ENCODE measurements around the gene DLG2.

The DLG2 gene

DNA sequence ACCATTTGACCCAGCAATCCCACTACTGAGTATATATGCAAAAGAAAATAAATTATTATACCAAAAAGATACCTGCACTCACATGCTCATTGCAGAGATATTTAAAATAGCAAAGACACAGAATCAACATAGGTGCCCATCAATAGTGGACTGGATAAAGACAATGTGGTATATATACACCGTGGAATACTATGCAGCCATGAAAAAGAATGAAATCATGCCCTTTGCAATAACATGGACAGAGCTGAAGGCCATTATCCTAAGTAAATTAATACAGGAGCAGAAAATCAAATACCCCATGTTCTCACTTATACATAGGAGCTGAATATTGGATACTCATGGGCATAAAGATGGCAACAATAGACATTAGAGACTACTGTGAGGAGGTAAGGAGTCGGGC lies 68.7 kb downstream of the DLG2 start:
- DNase-seq (ENCODE audit: low read depth) = no peak

GRCh38 chr11:85551881-85552280 lies 75.3 kb downstream of the DLG2 start:
- DNase-seq (ENCODE audit: low read depth) = no peak

DNA sequence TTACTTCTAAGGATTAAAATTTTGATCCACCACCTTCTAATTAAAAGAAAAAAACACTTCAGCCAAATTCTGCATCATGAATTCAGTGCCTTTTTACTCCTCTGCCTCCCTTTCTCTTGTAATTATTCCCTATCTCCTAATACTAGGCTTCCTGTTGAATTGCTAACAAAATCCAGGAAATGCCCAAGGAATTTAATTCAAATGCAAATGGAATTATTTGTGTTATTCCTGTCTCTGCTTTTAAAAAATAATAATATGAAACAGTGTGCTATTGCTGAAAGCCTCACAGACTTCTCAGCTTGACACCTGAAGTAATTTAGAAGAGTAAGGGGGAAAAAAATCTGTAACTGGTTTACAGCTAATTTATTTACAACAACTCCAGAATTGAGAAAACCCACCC lies 85.5 kb downstream of the DLG2 start:
- DNase-seq (ENCODE audit: low read depth) = no peak

GRCh38 chr11:85540635-85541205 lies 86.4 kb downstream of the DLG2 start:
- DNase-seq (ENCODE audit: low read depth) = no peak

DNA sequence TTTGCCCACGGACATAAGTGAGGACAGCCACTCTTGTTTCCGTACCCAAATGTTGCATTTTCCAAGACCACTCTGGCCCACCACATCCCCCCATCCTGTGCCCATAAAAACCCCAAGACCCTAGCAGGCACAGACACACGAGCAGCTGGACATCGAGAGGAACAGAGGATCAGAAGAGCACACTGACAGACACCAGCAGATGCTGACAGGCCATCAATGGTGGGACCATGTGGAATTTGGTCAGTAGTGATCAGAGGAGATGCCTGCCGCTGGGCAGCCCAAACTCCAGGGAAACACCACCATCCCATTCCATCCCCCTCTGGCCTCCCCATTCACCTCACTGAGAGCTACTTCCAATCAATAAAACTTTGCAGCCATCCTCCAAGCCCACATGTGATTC lies 87.0 kb downstream of the DLG2 start:
- DNase-seq (ENCODE audit: low read depth) = no peak

- no peak for DNase-seq (ENCODE audit: low read depth)
Observed at GRCh38 chr11:85539740-85540139, 87.4 kb downstream of the DLG2 start.

DNA sequence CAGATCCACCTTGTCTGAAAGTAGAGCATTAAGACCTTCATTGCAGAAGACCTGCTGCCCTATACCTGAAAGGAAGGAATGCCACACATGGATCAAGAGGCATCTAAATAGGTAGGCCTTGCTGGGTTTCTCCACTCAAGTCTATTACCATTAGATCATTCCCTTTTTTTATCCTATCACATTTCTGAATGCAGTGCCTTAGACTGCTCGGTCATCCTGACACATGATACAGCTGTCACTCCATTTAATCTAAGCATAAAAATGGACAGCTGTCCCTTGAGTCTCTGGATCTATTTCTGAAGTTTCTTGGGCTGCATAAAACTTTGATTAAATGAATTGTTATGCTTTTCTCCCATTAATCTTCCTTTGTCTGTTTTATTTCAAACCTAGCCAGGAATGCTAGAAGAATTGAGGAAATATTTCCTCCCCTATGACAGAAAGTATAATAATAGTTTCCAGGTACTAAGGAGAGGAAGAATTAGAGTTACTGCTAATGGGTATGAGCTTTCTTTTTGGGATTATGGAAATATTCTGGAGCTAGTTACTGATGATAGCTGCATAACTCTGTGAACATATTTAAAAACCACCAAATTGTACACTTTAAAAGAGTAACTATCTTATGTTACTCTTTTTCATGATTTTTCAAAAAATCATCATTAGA lies 88.0 kb downstream of the DLG2 start:
- no peak for DNase-seq (ENCODE audit: low read depth)

DNA sequence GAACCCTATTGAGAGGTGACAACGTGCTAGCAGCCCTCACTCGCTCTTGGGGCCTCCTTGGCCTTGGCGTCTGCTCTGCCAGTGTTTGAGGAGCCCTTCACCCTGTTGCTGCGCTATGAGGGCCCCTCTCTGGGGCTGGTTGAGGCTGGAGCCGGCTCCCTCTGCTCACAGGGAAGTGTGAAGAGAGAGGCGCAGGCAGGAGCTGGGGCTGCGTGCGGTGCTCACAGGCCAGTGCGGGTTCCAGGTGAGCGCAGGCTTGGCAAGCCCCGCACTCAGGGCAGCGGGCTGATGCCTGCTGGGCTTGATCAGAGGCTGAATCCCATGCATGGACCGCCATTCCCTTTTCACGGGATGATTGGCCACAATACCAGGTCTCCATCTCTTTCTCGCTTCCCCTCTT lies 90.7 kb downstream of the DLG2 start:
- no peak for DNase-seq (ENCODE audit: low read depth)

- no peak for DNase-seq (ENCODE audit: low read depth)
Observed at GRCh38 chr11:85534806-85535205, 92.3 kb downstream of the DLG2 start.

GRCh38 chr11:85531191-85531897 lies 95.8 kb downstream of the DLG2 start:
- DNase-seq (ENCODE audit: low read depth) = no peak

GRCh38 chr11:85530634-85531033 lies 96.5 kb downstream of the DLG2 start:
- DNase-seq (ENCODE audit: low read depth) = no peak

DNA sequence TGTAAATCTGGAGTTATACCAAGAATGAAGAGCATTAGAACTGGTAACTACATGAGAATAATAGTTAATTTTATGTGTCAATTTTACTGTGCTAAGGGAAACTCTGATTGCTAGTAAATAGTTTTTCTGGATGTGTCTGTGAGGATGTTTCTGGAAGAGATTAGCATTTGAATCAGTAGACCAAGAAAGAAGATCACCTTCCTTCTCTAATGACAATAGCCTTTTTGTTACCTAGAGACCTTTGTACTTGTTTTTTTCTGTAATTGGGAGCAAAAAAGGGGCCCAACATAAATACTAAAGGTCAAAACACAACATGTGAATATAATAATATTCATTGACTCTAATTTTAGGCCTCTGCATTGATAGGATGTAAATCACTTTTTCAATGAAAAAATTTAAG lies 100.6 kb downstream of the DLG2 start:
- DNase-seq (ENCODE audit: low read depth) = no peak

DNA sequence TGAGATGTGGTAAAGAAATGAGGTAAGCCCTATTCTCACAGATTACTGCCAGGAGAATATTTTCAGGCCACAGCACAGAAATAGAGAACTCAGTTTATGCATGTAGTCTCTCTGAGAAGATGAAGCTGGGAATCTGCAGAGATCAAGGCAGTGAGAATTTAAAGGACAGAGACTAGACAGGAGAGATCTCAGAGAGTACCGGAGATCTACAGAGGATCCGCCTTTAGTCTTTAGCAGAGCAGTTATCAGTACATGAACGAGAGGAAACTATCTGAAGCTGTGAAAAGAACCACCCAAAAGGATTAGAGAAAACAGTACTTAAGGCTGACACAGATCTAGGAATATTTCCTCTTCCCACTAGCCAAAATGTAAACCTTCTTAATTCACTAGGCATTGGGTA lies 101.5 kb downstream of the DLG2 start:
- DNase-seq (ENCODE audit: low read depth) = no peak

DNA sequence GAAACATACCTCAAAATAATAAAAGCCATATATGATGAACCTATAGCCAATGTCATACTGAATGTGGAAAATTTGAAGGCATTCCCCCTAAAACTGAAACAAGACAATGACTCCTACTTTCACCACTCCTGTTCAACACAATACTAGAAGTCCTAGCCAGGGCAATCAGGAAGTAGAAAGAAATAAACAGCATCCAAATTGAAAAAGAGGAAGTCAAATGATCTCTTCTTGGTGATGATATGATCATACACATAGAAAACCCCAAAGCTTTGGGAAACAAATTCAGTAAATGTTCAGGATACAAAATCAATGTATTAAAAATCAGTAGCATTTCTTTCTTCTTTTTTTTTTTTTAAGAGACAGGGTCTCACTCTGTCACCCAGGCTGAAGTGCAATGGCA lies 109.9 kb downstream of the DLG2 start:
- DNase-seq (ENCODE audit: low read depth) = no peak

GRCh38 chr11:85495918-85496317 lies 131.2 kb downstream of the DLG2 start:
- DNase-seq (ENCODE audit: low read depth) = no peak

DNA sequence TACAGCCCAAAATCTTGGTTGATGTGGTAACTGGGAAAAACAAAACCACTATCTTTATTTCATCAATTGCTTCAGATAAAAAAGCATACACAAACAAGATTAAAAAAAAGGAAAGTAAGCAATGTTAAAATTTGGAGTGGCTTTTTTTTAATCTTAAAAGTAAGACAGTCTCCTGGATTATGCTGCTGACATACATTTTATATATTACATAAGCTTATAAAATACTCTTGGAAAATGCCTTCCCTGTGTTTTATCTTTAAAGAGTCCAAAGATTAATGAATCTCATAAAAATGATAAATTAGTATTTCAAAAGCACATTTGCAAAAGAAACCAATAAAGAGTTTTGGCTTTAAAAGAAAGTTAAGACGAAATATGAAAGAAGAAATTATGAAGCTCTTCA lies 132.7 kb downstream of the DLG2 start:
- no peak for DNase-seq (ENCODE audit: low read depth)

DNA sequence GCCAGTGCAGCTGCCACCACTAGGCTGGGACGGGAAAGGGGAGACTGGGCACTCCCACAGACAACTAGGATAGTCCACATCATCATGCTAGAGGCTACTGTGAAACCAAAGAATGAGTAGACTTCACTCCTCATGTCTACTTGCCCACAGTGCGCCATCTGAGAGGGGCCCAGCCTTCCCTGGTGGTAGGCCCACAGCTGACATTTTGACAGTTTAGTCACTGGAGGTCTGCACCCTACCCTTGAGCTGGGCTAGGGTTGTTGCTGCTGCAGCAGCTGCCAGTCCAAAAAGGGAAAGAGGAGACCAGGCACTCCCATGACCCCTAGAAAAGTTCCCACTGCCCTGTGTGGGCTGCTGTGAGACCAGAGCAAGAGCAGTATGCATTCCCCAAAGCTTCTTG lies 141.2 kb downstream of the DLG2 start:
- DNase-seq (ENCODE audit: low read depth) = no peak

- DNase-seq (ENCODE audit: low read depth) = no peak
Observed at GRCh38 chr11:85483861-85484260, 143.3 kb downstream of the DLG2 start.

DNA sequence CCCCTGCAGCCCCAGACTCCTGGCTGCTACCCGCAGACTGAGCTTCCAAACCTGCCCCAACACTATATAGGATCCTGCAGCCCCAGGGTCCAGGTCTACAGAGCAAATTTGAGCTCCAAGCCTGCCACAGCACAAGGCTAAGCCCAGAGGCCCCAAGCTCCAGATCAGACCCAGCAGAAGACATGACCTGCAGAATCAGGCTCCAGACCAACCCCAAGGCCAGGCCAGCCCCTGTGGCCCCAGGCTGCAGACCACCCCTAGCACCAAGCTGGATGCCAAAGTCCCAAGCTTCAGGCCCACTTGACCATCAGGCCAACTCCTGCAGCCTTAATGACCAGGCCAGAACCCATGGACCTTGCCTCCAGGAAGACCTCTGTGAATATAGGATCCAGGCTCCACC lies 145.3 kb downstream of the DLG2 start:
- no peak for DNase-seq (ENCODE audit: low read depth)

- DNase-seq (ENCODE audit: low read depth) = no peak
Observed at GRCh38 chr11:85475660-85476517, 151.3 kb downstream of the DLG2 start.

DNA sequence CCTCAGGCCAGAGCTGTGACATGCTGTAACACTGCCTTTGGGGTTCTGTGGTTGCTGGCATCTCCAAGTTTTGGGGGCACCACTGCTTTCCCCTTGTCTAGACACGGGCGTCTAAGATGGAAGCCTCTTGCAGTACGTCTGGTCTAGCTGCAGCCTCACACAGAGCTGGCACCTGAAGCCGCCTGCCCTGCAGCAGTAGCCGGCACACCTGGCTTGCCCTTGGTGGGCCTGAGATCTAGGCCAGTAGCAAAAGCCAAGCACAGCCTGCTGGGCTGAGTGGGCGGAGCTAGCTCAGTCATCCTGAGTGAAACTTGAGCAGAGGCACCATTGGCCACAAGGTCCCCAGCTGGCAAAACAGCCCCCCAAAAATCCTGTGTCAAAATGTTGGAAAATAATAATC lies 154.2 kb downstream of the DLG2 start:
- no peak for DNase-seq (ENCODE audit: low read depth)

DNA sequence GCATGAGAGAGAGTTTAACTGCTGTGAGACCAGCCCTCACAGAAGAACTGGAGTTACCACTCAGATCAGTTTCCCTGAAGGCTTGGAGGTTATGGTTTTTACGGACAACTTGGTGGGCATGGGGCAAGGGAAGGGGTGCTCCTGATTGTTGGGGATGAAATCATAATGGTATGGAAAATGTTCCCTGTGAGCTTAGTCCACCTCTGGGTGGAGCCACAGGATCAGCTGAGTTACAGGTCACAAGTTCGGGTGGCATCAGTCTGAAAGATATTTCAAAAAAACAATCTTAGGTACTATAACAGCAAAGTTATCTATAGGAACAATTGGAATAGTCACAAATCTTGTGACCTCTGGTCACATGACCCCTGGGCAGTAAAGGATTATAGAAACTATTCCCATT lies 162.9 kb downstream of the DLG2 start:
- DNase-seq (ENCODE audit: low read depth) = no peak

- no peak for DNase-seq (ENCODE audit: low read depth)
Observed at GRCh38 chr11:85459304-85459703, 167.8 kb downstream of the DLG2 start.

Measured in stimulated activated CD4-positive, alpha-beta T cell treated with anti-CD3 and anti-CD28 coated beads, Interleukin-2, amount 100 ng/mL, for 4 hours (primary cell).